HepG2 (cell line): ENCODE results near the gene ARHGEF6. TPM values are rescaled to one million over a fixed set of nuclear protein-coding genes. Genes with fewer than 3 reads are reported as not detected.
"Not testable (repeated sequence)": the region's sequence is repeated elsewhere in the genome, so short reads cannot be mapped to it uniquely, and the experiment has no call there.

Experiments used
- ATAC-seq: fragments of 200-7000 bp; cut with Tn5 transposase; 3 replicates; pipeline ENCODE4 v1.9.1; 2020; ENCODE audit warnings: mild to moderate bottlenecking, moderate library complexity
- BruUV-seq: library from RNA; stranded (reverse); fragments of 400-500 nt; replicated peaks from 2 replicates; lab custom pipeline; 2021; lab: Mats Ljungman, UMichigan
- CTCF ChIA-PET: fragments of 300-600 bp; formaldehyde crosslinking; extraction: SDS; loops from one replicate; lab custom pipeline; 2021; ENCODE audit warnings: low total read pairs, inconsistent platforms, low intra/inter-chr PET ratio; lab: Yijun Ruan, JAX
- POLR2A ChIA-PET: fragments of 350-600 bp; sonication (Branson Sonifier 250); formaldehyde crosslinking; loops from one replicate; lab custom pipeline; 2020; ENCODE audit warnings: antibody characterized with exemption, inconsistent platforms; lab: Yijun Ruan, JAX
- DNase-seq: peaks from one replicate; pipeline ENCODE4 v3.0.0-alpha.2; 2015; ENCODE audit warnings: low spot score
- FAIRE-seq: peaks from 3 replicates; lab custom pipeline; 2011; peaks lifted over from hg19 to GRCh38; lab: Jason Lieb, UNC
- H2AFZ ChIP-seq: one replicate; pipeline ENCODE4 v1.6.1; 2011; ENCODE audit warnings: low read length, inconsistent platforms
- H3K27ac ChIP-seq: fragments of 300-600 bp; 3 replicates; pipeline ENCODE4 v1.8.0; 2011; ENCODE audit warnings: mixed run types, mild to moderate bottlenecking, mixed read lengths, low read length, inconsistent platforms; ENCODE audit not compliant: insufficient read depth; ENCODE audit errors: extremely low read length
- H3K27me3 ChIP-seq, 2 experiments: fragments of 200-600 bp in 1 of 2; 2 replicates in 1 of 2; 3 replicates in 1 of 2; pipeline versions ENCODE4 v1.6.0 to v1.8.0; 2011; ENCODE audit warnings: low read length in 2 of 2, mild to moderate bottlenecking in 2 of 2, moderate library complexity in 2 of 2, inconsistent platforms in 1 of 2; ENCODE audit not compliant: insufficient read depth in 2 of 2, control insufficient read depth in 1 of 2
- H3K36me3 ChIP-seq, 2 experiments: fragments of 200-600 bp in 1 of 2; replicated peaks in 1 of 2; 2 replicates in 1 of 2; 3 replicates in 1 of 2; pipeline versions ENCODE4 v1.5.1 to v1.8.0; 2011; ENCODE audit warnings: low read length in 2 of 2, inconsistent platforms in 1 of 2; ENCODE audit not compliant: insufficient read depth in 2 of 2, control insufficient read depth in 1 of 2
- H3K4me1 ChIP-seq: 2 replicates; pipeline ENCODE4 v1.5.1; 2012; ENCODE audit warnings: low read length, inconsistent platforms; ENCODE audit not compliant: insufficient read depth
- H3K4me2 ChIP-seq: 2 replicates; pipeline ENCODE4 v1.6.0; 2011; ENCODE audit warnings: low read depth, low read length, inconsistent platforms
- H3K4me3 ChIP-seq, 3 experiments: fragments of 200-600 bp in 1 of 3; sonication (generic), shearing (Covaris generic) in 1 of 3; replicated peaks in 1 of 3; 2 replicates each; pipeline ENCODE4 v1.5.1; 2011 to 2016; ENCODE audit warnings: low read length in 3 of 3, inconsistent platforms in 2 of 3, low read depth in 2 of 3, mild to moderate bottlenecking in 2 of 3, control low read depth in 1 of 3, mixed read lengths in 1 of 3; ENCODE audit not compliant: insufficient read depth in 1 of 3
- H3K79me2 ChIP-seq: one replicate; pipeline ENCODE4 v1.6.1; 2011; ENCODE audit warnings: low read length, inconsistent platforms; ENCODE audit not compliant: insufficient read depth
- H3K9ac ChIP-seq: 2 replicates; pipeline ENCODE4 v1.6.0; 2011; ENCODE audit warnings: mild to moderate bottlenecking, low read depth, low read length, inconsistent platforms; ENCODE audit not compliant: insufficient read depth
- H3K9me3 ChIP-seq: 2 replicates; pipeline ENCODE4 v1.5.1; 2012; ENCODE audit warnings: mild to moderate bottlenecking, low read length
- H4K20me1 ChIP-seq: 2 replicates; pipeline ENCODE4 v1.6.0; 2011; ENCODE audit warnings: inconsistent platforms, mild to moderate bottlenecking, low read length, moderate library complexity; ENCODE audit not compliant: insufficient read depth
- ZNF232 ChIP-seq: sonication (generic); formaldehyde crosslinking; IDR thresholded peaks from 2 replicates; pipeline ENCODE4 v1.4.0; 2020; ENCODE audit warnings: missing genetic modification reagents, borderline replicate concordance
- ZNF264 ChIP-seq: sonication (generic); formaldehyde crosslinking; IDR thresholded peaks from 2 replicates; pipeline ENCODE4 v1.4.0; 2020; ENCODE audit warnings: missing genetic modification reagents
- ZNF800 ChIP-seq: sonication (generic); formaldehyde crosslinking; IDR thresholded peaks from 2 replicates; pipeline ENCODE4 v1.4.0; 2020; ENCODE audit warnings: missing genetic modification reagents
- WGBS: methylation state at CpG from one replicate; pipeline ENCODE4 v1.1.6; 2017; ENCODE audit warnings: low lambda C conversion rate; 5-methylcytosine and 5-hydroxymethylcytosine counted together
- in situ Hi-C: cut with HindIII; loops from 2 replicates; pipeline ENCODE4 v1.10.0; 2017; ENCODE audit warnings: low pct_unique_long_range_greater_than_20kb; ENCODE audit not compliant: extremely low pct_ligation_motif_present
- intact Hi-C: fragments of 100-400 bp; cut with micrococcal nuclease; formaldehyde crosslinking; loops from one replicate; pipeline ENCODE4 v1.10.0; 2022; ENCODE audit not compliant: unreplicated experiment
- polyA plus RNA-seq, 8 experiments: library from polyadenylated mRNA; depleted of rRNA in 3 of 8; stranded (reverse) in 7 of 8; unstranded in 1 of 8; fragments of >200 nt; fragmentation: Illumina TruSeq in 4 of 8; extraction: Trizol in 4 of 8; gene quantifications; 2 replicates each; pipeline versions ENCODE4 v1.2.1 to v1.2.3, GENCODE V29; 2011 to 2016; ENCODE audit warnings: low read depth in 4 of 8, missing spikeins in 1 of 8, mixed read lengths in 1 of 8; ENCODE audit not compliant: insufficient read depth in 1 of 8
- total RNA-seq, 5 experiments: library from RNA; depleted of rRNA; stranded (reverse); fragments of >200 nt; fragmentation: Illumina TruSeq; extraction: Trizol; gene quantifications; 2 replicates each; pipeline ENCODE4 v1.2.3, GENCODE V29; 2016; ENCODE audit warnings: low read depth in 1 of 5
- TF ChIP-seq, protein P1 (sequence below): sonication (generic); formaldehyde crosslinking; IDR thresholded peaks from one replicate; pipeline ENCODE4 v1.5.1; 2020; ENCODE audit warnings: mild to moderate bottlenecking, missing genetic modification reagents; ENCODE audit errors: not compliant biosample characterization

Gene ARHGEF6
- total and polyA plus RNA-seq, 2 of the 13 experiments (the other 11 are each of a cell fraction or from before 2014, with no cell fraction given): 0.03 TPM; not detected in 1

DNA sequence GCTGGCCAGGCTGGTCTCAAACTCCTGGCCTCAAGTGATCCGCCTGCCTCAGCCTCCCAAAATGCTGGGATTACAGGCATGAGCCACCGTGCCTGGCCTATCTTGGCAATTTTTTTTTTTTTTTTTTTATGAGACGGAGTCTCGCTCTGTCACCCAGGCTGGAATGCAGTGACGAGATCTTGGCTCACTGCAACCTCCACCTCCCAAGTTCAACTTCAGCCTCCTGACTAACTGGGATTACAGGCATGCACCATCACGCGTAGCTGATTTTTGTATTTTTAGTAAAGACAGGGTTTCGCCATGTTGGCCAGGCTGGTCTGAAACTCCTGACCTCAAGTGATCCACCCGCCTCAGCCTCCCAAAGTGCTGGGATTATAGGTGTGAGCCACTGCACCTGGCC is 39.0 kb upstream of the ARHGEF6 start:
- FAIRE-seq, in situ Hi-C loops, intact Hi-C loops, H3K4me1 ChIP-seq, H2AFZ ChIP-seq, CTCF ChIA-PET, H3K36me3 ChIP-seq, BruUV-seq, H3K9me3 ChIP-seq, H3K27ac ChIP-seq, H3K4me2 ChIP-seq, ATAC-seq, H3K27me3 ChIP-seq, DNase-seq, POLR2A ChIA-PET, H3K79me2 ChIP-seq, H4K20me1 ChIP-seq, H3K9ac ChIP-seq, H3K4me3 ChIP-seq: not testable (repeated sequence)
- 96% methylated on average over 9 of the region's 9 CpGs for WGBS

DNA sequence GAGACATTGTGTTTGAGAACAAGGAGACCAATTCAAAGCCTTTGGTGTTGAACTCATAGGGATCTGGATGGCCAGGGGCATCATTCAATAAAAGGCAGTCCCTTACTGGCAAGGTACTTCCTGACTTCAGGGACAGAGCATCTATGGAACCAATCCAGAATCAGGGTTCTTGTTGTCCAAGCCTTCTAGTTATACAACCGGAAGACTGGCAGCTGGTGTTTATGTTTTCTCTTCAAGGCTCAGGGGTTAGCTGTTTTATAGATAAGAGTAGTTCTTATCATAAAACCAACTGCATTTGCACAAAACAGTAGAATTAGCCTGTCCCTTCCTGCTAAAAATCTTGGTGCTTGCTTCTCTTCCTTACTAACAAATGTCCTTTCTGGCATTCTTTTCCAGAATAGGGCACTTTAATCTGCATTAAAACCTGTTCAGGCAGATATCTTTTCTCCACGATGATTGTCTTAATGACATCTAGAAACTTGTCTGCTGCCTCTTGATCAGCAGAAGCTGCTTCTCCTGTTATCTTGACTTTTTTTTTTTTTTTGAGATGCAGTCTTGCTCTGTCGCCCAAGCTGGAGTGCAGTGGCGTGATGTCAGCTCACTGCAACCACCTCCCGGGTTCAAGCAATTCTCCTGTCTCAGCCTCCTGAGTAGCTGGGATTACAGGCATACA is 38.4 kb upstream of the ARHGEF6 start:
- ChIA-PET POLR2A (no interaction called here), CTCF (no interaction called here)
- no peak overlapping the region for H3K9ac ChIP-seq
- H2AFZ ChIP-seq: no peak overlapping the region
- in situ Hi-C loops: no loop called here
- no peak overlapping the region for H3K4me2 ChIP-seq
- peaks cover 5% of the 10 kb centered on the region; the same call in 1 of the 2 replicates for H3K4me1 ChIP-seq
- WGBS: 98% methylated on average over 4 of the region's 5 CpGs
- no peaks in the 10 kb centered on the region for H3K9me3 ChIP-seq
- DNase-seq: no peak
- no peaks in the 10 kb centered on the region for H3K36me3 ChIP-seq
- H3K27ac ChIP-seq: no peak overlapping the region
- ATAC-seq: no peak
- H3K27me3 ChIP-seq: no peaks in the 10 kb centered on the region
- no TSS peak for BruUV-seq
- no peak overlapping the region for H3K4me3 ChIP-seq
- FAIRE-seq: no peak
- intact Hi-C loops: no loop called here
- no peaks in the 10 kb centered on the region for H3K79me2 ChIP-seq
- no peaks in the 10 kb centered on the region for H4K20me1 ChIP-seq
- TF ChIP-seq ZNF264 (CRISPR knock-in tag) (no peak), ZNF800 (CRISPR knock-in tag) (no peak), ZNF232 (CRISPR knock-in tag) (no peak)
- TF ChIP-seq, protein P1, sequence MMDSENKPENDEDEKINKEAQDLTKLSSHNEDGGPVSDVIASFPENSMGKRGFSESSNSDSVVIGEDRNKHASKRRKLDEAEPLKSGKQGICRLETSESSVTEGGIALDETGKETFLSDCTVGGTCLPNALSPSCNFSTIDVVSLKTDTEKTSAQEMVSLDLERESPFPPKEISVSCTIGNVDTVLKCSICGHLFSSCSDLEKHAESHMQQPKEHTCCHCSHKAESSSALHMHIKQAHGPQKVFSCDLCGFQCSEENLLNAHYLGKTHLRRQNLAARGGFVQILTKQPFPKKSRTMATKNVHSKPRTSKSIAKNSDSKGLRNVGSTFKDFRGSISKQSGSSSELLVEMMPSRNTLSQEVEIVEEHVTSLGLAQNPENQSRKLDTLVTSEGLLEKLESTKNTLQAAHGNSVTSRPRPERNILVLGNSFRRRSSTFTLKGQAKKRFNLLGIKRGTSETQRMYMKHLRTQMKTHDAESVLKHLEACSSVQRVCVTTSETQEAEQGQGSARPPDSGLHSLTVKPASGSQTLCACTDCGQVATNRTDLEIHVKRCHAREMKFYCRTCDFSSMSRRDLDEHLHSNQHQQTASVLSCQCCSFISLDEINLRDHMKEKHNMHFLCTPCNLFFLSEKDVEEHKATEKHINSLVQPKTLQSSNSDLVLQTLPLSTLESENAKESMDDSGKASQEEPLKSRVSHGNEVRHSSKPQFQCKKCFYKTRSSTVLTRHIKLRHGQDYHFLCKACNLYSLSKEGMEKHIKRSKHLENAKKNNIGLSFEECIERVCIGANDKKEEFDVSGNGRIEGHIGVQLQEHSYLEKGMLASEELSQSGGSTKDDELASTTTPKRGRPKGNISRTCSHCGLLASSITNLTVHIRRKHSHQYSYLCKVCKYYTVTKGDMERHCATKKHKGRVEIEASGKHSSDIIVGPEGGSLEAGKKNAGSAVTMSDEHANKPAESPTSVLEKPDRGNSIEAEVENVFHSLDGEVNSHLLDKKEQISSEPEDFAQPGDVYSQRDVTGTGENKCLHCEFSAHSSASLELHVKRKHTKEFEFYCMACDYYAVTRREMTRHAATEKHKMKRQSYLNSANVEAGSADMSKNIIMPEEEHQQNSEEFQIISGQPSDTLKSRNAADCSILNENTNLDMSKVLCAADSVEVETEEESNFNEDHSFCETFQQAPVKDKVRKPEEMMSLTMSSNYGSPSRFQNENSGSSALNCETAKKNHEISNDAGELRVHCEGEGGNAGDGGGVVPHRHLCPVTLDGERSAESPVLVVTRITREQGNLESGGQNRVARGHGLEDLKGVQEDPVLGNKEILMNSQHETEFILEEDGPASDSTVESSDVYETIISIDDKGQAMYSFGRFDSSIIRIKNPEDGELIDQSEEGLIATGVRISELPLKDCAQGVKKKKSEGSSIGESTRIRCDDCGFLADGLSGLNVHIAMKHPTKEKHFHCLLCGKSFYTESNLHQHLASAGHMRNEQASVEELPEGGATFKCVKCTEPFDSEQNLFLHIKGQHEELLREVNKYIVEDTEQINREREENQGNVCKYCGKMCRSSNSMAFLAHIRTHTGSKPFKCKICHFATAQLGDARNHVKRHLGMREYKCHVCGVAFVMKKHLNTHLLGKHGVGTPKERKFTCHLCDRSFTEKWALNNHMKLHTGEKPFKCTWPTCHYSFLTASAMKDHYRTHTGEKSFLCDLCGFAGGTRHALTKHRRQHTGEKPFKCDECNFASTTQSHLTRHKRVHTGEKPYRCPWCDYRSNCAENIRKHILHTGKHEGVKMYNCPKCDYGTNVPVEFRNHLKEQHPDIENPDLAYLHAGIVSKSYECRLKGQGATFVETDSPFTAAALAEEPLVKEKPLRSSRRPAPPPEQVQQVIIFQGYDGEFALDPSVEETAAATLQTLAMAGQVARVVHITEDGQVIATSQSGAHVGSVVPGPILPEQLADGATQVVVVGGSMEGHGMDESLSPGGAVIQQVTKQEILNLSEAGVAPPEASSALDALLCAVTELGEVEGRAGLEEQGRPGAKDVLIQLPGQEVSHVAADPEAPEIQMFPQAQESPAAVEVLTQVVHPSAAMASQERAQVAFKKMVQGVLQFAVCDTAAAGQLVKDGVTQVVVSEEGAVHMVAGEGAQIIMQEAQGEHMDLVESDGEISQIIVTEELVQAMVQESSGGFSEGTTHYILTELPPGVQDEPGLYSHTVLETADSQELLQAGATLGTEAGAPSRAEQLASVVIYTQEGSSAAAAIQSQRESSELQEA (CRISPR knock-in tag): no peak
